Thyroid gland (tissue), 4 donors: ENCODE results near the gene TSPY4. TPM values are rescaled to one million over a fixed set of nuclear protein-coding genes. Genes with fewer than 3 reads are reported as not detected.
"Not testable (repeated sequence)": the region's sequence is repeated elsewhere in the genome, so short reads cannot be mapped to it uniquely, and the experiment has no call there.

ENCODE experiments used
- DNase-seq, 2 donors: peaks; one replicate each; pipeline ENCODE4 v3.0.0-alpha.2; 2019
- H3K27ac ChIP-seq, 3 donors: fragments of 200-600 bp; sonication (generic); 1 replicate in 2 of 3; 2 replicates in 1 of 3; pipeline ENCODE4 v1.5.1; 2016 to 2019; ENCODE audit warnings: mild to moderate bottlenecking in 1 of 3, moderate library complexity in 1 of 3
- H3K27me3 ChIP-seq: fragments of 200-600 bp; sonication (generic); one replicate; pipeline ENCODE4 v1.5.1; 2019
- H3K36me3 ChIP-seq, 2 donors: fragments of 200-600 bp; sonication (generic); one replicate each; pipeline ENCODE4 v1.5.1; 2016 to 2019
- H3K4me1 ChIP-seq, 2 donors: fragments of 200-600 bp; sonication (generic); one replicate each; pipeline ENCODE4 v1.5.1; 2017 to 2019
- H3K4me3 ChIP-seq, 3 donors: fragments of 200-600 bp; sonication (generic); replicated peaks in 1 of 3; 1 replicate in 2 of 3; 2 replicates in 1 of 3; pipeline ENCODE4 v1.5.1; 2016; ENCODE audit warnings: mild to moderate bottlenecking in 1 of 3
- H3K9me3 ChIP-seq: fragments of 200-600 bp; sonication (generic); one replicate; pipeline ENCODE4 v1.5.1; 2017
- POLR2A ChIP-seq, 2 donors: fragments of 450-650 bp; IDR thresholded peaks; one replicate each; pipeline ENCODE4 v1.6.1; 2017; ENCODE audit warnings: antibody characterized with exemption in 2 of 2, mild to moderate bottlenecking in 2 of 2, moderate library complexity in 1 of 2
- WGBS, 2 donors: methylation state at CpG; one replicate each; pipeline ENCODE4 v1.1.5; 2017; 5-methylcytosine and 5-hydroxymethylcytosine counted together
- intact Hi-C: fragments of 100-400 bp; cut with DNase I; formaldehyde crosslinking; loops from one replicate; pipeline ENCODE4 v1.15.1; 2023
- small RNA-seq: library from RNA; depleted of rRNA; stranded (forward); fragments of <200 nt; gene quantifications from one replicate; pipeline ENCODE3, GENCODE V24; 2016
- total RNA-seq, 4 donors: library from RNA; depleted of rRNA; stranded (reverse); fragments of >200 nt; gene quantifications; one replicate each; pipeline ENCODE4 v1.2.3, GENCODE V29; 2016
- TF ChIP-seq, protein P1 (sequence below), 6 experiments: fragments of 200-600 bp in 3 of 6; fragments of 450-650 bp in 3 of 6; sonication (generic) in 3 of 6; IDR thresholded peaks; one replicate each; pipeline ENCODE4 v1.5.1; 2016 to 2019; ENCODE audit warnings: antibody characterized with exemption in 6 of 6, mild to moderate bottlenecking in 2 of 6, inconsistent platforms in 1 of 6, moderate library complexity in 1 of 6

TSPY4 gene, protein sequence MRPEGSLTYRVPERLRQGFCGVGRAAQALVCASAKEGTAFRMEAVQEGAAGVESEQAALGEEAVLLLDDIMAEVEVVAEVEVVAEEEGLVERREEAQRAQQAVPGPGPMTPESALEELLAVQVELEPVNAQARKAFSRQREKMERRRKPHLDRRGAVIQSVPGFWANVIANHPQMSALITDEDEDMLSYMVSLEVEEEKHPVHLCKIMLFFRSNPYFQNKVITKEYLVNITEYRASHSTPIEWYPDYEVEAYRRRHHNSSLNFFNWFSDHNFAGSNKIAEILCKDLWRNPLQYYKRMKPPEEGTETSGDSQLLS
- not detected for total RNA-seq

DNA sequence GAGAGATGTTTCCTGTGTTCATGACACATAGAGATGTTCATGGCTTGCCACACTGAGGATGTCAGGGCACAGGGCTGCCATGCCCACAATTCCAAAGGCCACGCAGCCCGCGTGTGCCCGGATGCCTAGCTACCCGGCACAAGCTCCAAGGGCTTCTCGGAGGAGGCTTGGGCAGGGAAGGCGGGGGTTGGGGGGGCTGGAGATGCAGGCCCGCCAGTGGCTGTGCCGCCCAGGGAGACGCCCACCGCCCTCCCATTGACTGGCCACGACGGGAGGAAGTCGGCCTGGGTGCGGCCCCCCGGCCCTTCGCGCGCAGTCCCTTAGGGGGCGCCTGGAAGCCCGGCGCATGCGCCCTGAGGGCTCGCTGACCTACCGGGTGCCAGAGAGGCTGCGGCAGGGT, at the start of gene TSPY4:
TSS of gene TSPY4 (plus strand) at position 301 of the 400 bp plus-strand sequence. CDS start at position 347, 46 bp downstream.
- WGBS, 2 donors, result 91% methylated on average over 6 of the region's 26 CpGs; no CpG with 5 or more reads in 1 of the 2 donors
- H3K4me3 ChIP-seq, intact Hi-C loops, H3K9me3 ChIP-seq, H3K27me3 ChIP-seq, DNase-seq, H3K36me3 ChIP-seq, H3K4me1 ChIP-seq, H3K27ac ChIP-seq: not testable (repeated sequence)

DNA sequence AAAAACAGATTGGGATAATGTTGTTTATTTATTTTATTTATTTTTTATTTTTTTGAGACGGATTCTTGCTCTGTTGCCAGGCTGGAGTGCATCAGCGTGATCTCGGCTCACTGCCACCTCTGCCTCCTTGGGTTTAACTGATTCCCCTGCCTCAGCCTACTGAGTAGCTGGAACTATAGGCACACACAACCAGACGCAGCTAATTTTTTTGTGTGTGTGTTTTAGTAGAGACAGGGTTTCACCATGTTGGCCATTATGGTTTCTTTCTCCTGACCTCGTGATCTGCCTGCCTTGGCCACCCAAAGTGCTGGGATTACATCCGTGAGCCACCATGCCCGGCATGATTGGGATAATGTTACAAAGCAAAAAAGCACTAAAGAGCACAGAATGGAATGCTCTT, 16.3 kb upstream of the TSPY4 start:
- TF ChIP-seq POLR2A (IDR thresholded peaks at IDR 0.05), result no peak
- TF ChIP-seq, protein P1, sequence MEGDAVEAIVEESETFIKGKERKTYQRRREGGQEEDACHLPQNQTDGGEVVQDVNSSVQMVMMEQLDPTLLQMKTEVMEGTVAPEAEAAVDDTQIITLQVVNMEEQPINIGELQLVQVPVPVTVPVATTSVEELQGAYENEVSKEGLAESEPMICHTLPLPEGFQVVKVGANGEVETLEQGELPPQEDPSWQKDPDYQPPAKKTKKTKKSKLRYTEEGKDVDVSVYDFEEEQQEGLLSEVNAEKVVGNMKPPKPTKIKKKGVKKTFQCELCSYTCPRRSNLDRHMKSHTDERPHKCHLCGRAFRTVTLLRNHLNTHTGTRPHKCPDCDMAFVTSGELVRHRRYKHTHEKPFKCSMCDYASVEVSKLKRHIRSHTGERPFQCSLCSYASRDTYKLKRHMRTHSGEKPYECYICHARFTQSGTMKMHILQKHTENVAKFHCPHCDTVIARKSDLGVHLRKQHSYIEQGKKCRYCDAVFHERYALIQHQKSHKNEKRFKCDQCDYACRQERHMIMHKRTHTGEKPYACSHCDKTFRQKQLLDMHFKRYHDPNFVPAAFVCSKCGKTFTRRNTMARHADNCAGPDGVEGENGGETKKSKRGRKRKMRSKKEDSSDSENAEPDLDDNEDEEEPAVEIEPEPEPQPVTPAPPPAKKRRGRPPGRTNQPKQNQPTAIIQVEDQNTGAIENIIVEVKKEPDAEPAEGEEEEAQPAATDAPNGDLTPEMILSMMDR (IDR thresholded peaks at IDR 0.05), result no peak
- H3K9me3 ChIP-seq, result no peaks in the 10 kb centered on the region
- H3K4me3 ChIP-seq, result no peak overlapping the region
- WGBS, 2 donors, result 60 to 61% methylated on average over 7 of the region's 7 CpGs
- H3K36me3 ChIP-seq, result no peaks in the 10 kb centered on the region
- no peaks in the 10 kb centered on the region for H3K27me3 ChIP-seq
- no peak for DNase-seq
- no peak overlapping the region for H3K27ac ChIP-seq
- intact Hi-C loops, result no loop called here
- H3K4me1 ChIP-seq, result no peaks in the 10 kb centered on the region

DNA sequence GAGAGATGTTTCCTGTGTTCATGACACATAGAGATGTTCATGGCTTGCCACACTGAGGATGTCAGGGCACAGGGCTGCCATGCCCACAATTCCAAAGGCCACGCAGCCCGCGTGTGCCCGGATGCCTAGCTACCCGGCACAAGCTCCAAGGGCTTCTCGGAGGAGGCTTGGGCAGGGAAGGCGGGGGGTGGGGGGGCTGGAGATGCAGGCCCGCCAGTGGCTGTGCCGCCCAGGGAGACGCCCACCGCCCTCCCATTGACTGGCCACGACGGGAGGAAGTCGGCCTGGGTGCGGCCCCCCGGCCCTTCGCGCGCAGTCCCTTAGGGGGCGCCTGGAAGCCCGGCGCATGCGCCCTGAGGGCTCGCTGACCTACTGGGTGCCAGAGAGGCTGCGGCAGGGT, 20.2 kb downstream of the TSPY4 start, which contains the start of gene TSPY8:
TSS of gene TSPY8 (plus strand) at position 301 of the 400 bp plus-strand sequence. CDS start at position 347, 46 bp downstream.
- H3K27ac ChIP-seq, intact Hi-C loops, H3K9me3 ChIP-seq, H3K36me3 ChIP-seq, DNase-seq, H3K4me3 ChIP-seq, H3K4me1 ChIP-seq, H3K27me3 ChIP-seq: not testable (repeated sequence)
- no CpG with 5 or more reads among the region's 25 CpGs for WGBS, 2 donors

Small RNA genes lying within 50 kb of the gene (small RNA-seq; reads per million reads assigned to genes)
- gene AC006158.1, result not detected

Other genes starting within 250 kb of the TSPY4 start
- not detected for gene TSPY8, start 20.3 kb downstream of the TSPY4 start, total RNA-seq
- gene TSPY3, start 61.0 kb downstream of the TSPY4 start, total RNA-seq, result not detected
- gene TSPY1, start 129.5 kb downstream of the TSPY4 start, total RNA-seq, result not detected
- not detected for gene TSPY9, start 149.8 kb downstream of the TSPY4 start, total RNA-seq
- gene TSPY10, start 190.4 kb downstream of the TSPY4 start, total RNA-seq, result not detected